Activated T-cell treated with anti-CD3 and anti-CD28 coated beads for 1 hour (primary cell): Measurements from ENCODE around the gene IL1RAPL1.

ENCODE experiments used
- DNase-seq: peaks from one replicate; pipeline ENCODE4 v3.0.0-alpha.2; 2020; ENCODE audit warnings: low read depth

IL1RAPL1 gene

GRCh38 chrX:29434939-29435338, 847.7 kb downstream of the IL1RAPL1 start:
- DNase-seq = no peak

- DNase-seq = no peak
Measured at GRCh38 chrX:29435396-29435795, 848.1 kb downstream of the IL1RAPL1 start.

- DNase-seq = no peak
Measured at GRCh38 chrX:29447867-29448266, 860.6 kb downstream of the IL1RAPL1 start.

- no peak for DNase-seq
Measured at GRCh38 chrX:29453333-29453732, 866.1 kb downstream of the IL1RAPL1 start.

DNA sequence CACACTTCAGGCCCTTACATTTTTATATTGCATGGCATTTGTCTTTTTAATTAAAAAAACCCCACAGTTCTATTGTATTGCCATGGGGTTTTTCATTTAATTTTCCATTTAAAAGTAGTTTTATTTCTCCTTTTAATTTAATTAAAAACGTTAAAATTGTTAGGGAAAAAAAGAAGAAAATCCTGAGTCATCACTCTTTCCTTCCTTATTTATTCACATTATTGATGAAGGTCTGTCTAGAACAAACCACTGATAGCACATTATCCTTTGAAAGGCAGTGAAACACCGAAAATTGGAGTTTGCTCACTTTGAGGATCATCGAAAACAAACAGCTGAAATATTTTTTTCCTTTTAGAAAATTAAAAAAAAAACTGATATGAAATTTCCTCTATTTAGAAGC, 868.5 kb downstream of the IL1RAPL1 start:
- no peak for DNase-seq

DNA sequence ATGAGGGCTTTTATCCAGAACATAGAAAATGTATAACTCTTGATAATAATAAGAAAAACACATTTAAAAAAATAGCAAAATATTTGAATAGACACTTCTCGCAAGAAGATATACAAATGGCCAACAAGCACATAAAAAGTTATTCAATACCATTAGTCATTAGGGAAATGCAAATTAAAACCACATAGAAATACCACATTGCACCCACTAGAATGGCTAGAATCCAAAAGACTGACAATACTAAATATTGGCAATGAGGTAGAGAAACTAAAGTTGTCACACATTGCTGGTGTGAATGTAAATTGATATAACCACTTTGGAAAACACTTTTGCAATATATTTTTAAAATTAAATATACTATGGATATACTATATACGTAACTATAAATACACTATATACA, 873.8 kb downstream of the IL1RAPL1 start:
- no peak for DNase-seq

DNA sequence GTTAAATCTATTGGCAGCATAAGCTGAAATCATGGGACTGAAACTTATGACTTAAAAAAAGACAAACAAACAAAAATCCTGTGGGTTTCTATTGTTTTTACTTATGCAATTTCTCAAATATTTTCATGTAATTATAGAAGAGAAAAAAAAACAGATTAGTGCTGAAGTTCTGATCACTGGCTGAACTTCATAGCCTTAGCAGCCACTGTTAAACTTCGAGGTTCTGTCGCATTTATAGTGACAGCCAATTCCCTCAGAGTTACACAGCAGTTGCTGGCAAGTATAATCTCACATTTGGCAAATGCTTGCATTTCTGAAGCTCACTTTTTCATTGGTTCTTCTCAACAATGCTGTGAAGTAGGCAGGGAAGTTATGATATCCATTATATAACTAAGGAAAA, 879.2 kb downstream of the IL1RAPL1 start:
- DNase-seq = no peak

DNA sequence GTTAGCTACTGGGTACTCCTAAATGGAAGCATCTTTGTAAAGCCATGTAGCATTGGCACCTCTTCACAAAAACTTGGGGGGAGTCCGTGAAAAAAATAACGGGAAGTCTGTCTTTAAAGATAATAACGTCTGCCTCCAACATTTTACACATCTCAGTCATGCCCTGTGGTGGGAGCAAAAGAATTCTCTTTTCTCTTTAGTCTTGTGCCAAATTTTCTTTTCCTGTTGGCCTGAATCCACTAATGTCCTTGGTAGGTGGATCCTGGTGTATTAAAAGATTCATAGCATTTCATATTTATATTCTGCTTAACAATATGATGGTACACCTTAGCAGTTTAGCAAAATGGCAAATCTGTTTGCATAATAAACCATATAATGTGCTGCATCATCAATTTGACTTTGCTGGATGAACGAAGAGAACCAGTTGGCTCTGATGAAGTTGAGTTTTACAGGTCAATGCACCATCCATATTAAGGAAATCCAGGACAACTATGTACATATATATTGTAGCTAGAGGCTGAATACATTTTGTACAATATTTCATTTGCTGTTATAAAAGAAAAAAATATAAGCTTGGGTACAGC, 881.8 kb downstream of the IL1RAPL1 start:
- no peak for DNase-seq

- no peak for DNase-seq
Measured at GRCh38 chrX:29470030-29470429, 882.8 kb downstream of the IL1RAPL1 start.

DNA sequence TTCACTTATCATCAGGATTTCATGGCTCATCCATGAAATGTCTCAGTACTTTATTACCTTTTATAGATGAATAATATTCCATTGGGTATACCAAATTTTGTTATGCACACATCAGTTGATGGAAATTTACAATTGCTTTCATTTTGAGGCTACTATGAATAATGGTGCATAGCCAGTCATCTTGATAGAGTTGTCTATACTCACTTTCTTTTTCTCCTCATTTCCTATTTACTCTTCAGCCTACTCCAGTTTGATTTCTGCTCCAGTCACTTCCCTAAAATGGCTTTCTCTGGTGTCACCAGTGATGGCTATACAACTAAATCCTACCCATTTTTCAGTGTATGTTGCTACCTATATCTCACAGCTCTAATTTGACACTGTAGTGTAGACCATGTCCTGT, 884.6 kb downstream of the IL1RAPL1 start:
- DNase-seq = no peak

GRCh38 chrX:29477878-29478277, 890.6 kb downstream of the IL1RAPL1 start:
- no peak for DNase-seq

- no peak for DNase-seq
Measured at GRCh38 chrX:29478336-29479069, 891.3 kb downstream of the IL1RAPL1 start.

- no peak for DNase-seq
Measured at GRCh38 chrX:29487214-29487613, 900.0 kb downstream of the IL1RAPL1 start.

DNA sequence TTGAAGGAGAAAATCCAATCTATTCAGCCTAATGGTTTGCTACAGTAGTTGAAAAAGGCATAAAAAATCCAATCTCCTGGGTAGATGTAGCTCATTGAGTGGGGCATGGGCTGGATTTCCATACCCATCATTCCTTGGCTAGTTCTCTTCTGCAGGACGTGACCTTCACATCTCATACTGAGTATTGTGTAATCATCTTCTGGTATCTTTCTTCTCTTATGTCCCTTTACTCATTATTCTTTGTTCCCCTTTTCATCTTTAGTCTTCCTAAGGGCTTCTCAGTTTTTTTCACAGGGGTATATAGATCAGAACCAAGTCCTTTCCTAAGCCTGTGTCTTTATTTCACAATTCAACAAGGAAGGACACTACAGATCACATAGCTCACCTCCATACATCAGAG, 900.5 kb downstream of the IL1RAPL1 start:
- DNase-seq = no peak

GRCh38 chrX:29488919-29489318, 901.7 kb downstream of the IL1RAPL1 start:
- DNase-seq = no peak

DNA sequence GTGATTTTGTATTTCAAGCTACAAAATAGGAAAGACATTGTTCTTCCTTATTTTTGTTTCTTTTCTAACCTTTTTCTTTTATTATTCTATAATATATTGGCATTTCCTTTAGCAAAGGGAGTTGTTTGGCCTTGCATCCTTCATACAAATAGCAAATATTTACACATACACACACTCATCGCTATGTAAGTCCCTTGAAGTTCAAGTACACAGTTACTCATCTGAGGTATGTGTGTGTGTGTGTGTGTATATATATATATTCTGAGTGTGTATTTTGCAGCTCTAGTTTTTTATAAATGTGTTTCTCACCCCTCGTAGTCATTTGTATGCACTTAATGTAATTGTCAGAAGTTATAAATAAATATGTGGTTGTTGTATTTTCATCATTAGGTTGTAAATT, 903.4 kb downstream of the IL1RAPL1 start:
- DNase-seq = no peak

DNA sequence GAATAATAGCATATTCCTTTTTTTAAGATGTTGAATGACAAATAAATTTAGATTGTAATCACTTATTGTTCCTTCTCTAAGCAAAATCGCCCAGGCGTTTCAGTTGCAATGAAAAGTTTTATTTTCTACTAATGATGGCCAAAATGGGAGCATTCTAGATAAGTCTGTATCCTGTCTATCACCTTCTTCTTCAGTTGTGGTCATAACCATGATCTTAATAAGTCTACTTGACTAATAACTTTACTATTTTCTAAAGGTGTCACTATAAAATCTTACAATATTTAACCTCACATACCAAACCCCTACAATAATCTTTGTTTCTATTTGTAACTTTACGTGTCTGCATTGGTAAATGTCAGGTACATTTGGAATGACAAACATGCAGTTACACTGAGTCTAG, 904.4 kb downstream of the IL1RAPL1 start:
- DNase-seq = no peak

DNA sequence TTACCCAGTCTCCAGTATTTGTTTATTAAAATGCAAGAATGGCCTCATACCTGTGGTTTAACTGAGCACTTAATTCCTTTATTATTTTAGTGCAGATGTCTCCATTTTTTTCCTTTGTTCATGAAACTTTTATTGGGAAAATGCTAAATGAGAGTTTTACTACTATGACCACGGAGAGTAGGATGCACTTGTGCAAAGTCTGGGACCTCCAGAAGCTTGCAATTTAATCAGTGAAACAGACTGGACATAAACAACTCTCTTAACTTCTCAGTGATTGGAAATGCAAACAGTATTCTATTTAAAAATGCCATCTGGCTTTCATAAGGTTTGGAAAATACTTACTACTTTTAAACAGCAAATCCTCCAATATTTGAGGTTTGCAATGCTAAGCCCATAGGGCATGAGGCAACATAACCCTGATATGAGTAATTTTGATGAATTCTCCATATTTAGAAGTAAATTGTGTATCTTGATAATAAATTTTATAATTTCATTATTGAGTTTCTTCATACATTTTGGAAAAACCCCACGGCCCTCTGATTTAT, 909.5 kb downstream of the IL1RAPL1 start:
- DNase-seq = no peak

DNA sequence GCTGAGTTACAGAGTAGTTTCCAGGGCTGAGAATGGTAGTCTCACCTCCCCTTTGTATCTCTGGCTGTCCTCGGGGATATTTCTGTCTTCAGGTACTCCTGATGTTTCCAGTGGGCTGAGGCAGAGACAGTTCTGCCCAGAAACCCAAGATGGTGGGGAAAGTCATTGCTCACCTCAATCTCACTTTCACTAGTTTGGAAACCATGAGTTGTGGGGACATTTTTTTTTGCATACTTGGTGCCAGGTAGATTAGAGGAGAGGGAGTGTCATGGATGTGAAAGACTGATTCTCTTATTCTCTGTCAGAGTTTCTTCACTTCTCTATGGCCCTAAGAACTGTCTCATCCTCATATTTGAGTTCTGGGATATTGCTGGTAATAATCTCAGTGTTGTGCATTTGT, 919.5 kb downstream of the IL1RAPL1 start:
- no peak for DNase-seq

GRCh38 chrX:29518100-29518499, 930.9 kb downstream of the IL1RAPL1 start:
- DNase-seq = no peak

- DNase-seq = no peak
Measured at GRCh38 chrX:29528281-29528680, 941.0 kb downstream of the IL1RAPL1 start.

- DNase-seq = no peak
Measured at GRCh38 chrX:29530501-29530900, 943.3 kb downstream of the IL1RAPL1 start.

GRCh38 chrX:29531336-29531735, 944.1 kb downstream of the IL1RAPL1 start:
- no peak for DNase-seq
